Colon (tissue), 2 donors: ENCODE measurements around the gene DOCK3.

Experiments
- FAIRE-seq: peaks from 2 replicates; lab custom pipeline; 2012; peaks lifted over from hg19 to GRCh38; lab: Jason Lieb, UNC
- donor health status: control.
- donor health status: control.

DOCK3 gene

DNA sequence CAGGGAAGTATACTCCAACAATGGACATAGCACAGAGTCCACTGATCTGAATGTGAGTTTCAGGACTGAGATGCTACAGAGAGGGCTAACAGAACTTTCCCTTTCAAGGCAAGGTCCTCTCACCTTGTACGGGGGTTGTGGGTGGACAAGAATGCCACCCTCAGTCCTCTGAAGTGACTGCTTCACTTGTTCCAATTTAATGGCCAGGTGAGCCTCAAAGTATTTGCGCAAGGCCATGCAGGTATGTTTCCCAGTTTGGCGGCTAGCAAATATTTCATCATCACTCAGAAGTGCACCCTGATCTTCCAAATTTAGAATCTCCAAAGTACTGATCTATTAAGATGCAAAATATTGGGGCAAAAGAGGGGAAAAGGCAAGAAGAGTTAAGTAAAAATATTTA lies 754.4 kb downstream of the DOCK3 start:
- no peak for FAIRE-seq
